Measurements from ENCODE around the gene CDH16. TPM values are rescaled to one million over a fixed set of nuclear protein-coding genes. Genes with fewer than 3 reads are reported as not detected.

CDH16 gene, protein sequence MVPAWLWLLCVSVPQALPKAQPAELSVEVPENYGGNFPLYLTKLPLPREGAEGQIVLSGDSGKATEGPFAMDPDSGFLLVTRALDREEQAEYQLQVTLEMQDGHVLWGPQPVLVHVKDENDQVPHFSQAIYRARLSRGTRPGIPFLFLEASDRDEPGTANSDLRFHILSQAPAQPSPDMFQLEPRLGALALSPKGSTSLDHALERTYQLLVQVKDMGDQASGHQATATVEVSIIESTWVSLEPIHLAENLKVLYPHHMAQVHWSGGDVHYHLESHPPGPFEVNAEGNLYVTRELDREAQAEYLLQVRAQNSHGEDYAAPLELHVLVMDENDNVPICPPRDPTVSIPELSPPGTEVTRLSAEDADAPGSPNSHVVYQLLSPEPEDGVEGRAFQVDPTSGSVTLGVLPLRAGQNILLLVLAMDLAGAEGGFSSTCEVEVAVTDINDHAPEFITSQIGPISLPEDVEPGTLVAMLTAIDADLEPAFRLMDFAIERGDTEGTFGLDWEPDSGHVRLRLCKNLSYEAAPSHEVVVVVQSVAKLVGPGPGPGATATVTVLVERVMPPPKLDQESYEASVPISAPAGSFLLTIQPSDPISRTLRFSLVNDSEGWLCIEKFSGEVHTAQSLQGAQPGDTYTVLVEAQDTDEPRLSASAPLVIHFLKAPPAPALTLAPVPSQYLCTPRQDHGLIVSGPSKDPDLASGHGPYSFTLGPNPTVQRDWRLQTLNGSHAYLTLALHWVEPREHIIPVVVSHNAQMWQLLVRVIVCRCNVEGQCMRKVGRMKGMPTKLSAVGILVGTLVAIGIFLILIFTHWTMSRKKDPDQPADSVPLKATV
- 2.9 and 3.2 TPM in 2 replicates for total RNA-seq
- polyA plus RNA-seq = 2.2 and 4.4 TPM in 2 replicates

DNA sequence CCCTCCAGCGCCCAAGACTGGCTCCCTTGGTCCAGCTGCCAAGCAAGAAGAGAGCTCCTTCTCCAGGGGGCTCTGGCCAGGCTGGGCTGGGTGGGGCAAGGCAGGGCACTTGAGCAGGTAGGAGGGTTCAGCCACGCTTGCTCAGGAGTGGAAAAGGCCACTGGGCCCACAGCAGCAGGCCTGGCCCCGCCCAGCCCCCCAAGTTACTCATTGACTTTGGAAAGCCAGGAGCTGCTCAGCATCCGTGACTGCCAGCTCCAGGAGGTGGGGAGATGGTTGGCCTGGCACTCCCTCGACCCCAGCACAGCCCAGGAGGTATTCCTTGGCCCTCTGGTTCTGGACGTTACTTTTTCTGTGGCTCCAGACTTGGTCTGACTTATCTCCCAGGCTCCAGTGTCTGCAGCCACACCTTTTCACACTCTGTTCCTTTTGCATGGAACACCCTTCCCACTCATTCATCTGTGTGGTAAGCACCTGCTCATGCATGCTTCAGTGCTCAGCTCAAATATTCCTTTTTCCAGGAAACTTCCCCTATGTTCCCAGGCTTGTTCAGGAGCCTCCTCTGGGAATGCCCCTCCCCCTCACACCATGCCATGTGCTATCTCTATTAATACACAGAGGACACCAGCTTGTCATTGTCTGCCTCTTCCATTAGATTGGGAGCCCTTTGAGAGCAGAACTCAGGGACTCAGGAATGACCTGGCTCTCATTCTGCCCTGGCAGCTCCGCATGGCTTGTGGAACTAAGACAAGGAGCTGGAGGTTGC is at the start of gene CDH16:
Gene CDH16 (minus strand): TSS at position 83 of the 766 bp plus-strand sequence. CDS start 820 bp downstream, outside the sequence.
- peak; percentile 53 for DNase-seq (ENCODE audit: low spot score)
- no peak within 1 kb of the TSS for H2AFZ ChIP-seq
- no peak within 1 kb of the TSS for H3K4me2 ChIP-seq

DNA sequence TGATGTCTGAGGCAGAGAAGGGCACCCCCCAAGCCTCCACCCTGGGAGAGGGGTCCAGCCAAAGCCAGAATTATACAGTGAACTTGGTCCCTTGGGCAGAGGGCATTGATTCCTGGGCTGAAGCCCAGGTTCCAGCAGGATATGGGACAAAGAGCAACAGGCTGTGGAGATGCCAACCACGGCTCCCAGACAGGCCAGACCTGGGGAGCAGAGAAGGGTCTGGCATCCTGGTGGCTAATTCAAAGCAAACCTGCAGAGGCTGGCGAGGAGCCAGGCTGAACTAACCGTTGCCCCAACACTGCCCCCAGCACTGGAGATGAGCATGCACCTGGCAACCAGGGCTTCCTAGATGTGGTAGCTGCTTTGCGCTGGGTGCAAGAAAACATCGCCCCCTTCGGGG is 45.4 kb upstream of the CDH16 start:
- no peaks in the 10 kb centered on the region for H3K9me3 ChIP-seq (ENCODE audit: low read depth)
- 91% methylated on average over 6 of the region's 6 CpGs for WGBS (ENCODE audit: low lambda C conversion rate, missing lambda C conversion rate)
- no peaks in the 10 kb centered on the region for H3K27me3 ChIP-seq
- H3K9me2 ChIP-seq (replicated peaks; ENCODE audit: insufficient read depth) = no peaks in the 10 kb centered on the region
- no peak overlapping the region for H3K27ac ChIP-seq
- H3K4me1 ChIP-seq (ENCODE audit: insufficient read depth) = no peaks in the 10 kb centered on the region
- H3K4me3 ChIP-seq = no peak overlapping the region
- no peak for DNase-seq (ENCODE audit: low spot score)
- no peaks in the 10 kb centered on the region for H4K20me1 ChIP-seq (ENCODE audit: insufficient read depth, poor library complexity, severe bottlenecking)
- no peaks in the 10 kb centered on the region for H3K36me3 ChIP-seq (replicated peaks; ENCODE audit: insufficient read depth, low read depth)
- no peak overlapping the region for H3K4me2 ChIP-seq
- TF ChIP-seq EZH2phosphoT487 (IDR thresholded peaks at IDR 0.05; ENCODE audit: low read depth, severe bottlenecking, unreplicated experiment) (no peak), EZH2 (IDR thresholded peaks at IDR 0.05; ENCODE audit: borderline replicate concordance) (no peak)
- TF ChIP-seq, protein P1, sequence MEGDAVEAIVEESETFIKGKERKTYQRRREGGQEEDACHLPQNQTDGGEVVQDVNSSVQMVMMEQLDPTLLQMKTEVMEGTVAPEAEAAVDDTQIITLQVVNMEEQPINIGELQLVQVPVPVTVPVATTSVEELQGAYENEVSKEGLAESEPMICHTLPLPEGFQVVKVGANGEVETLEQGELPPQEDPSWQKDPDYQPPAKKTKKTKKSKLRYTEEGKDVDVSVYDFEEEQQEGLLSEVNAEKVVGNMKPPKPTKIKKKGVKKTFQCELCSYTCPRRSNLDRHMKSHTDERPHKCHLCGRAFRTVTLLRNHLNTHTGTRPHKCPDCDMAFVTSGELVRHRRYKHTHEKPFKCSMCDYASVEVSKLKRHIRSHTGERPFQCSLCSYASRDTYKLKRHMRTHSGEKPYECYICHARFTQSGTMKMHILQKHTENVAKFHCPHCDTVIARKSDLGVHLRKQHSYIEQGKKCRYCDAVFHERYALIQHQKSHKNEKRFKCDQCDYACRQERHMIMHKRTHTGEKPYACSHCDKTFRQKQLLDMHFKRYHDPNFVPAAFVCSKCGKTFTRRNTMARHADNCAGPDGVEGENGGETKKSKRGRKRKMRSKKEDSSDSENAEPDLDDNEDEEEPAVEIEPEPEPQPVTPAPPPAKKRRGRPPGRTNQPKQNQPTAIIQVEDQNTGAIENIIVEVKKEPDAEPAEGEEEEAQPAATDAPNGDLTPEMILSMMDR (IDR thresholded peaks at IDR 0.05; ENCODE audit: poor library complexity) = no peak
- no peak overlapping the region for H2AFZ ChIP-seq
- no peaks in the 10 kb centered on the region for H3K79me2 ChIP-seq

More for the DNA sequence above, at the start of gene CDH16:
- H3K36me3 ChIP-seq (replicated peaks; ENCODE audit: insufficient read depth, low read depth) = no peaks in the 10 kb centered on the region
- no peaks in the 10 kb centered on the region for H3K79me2 ChIP-seq
- no peak within 1 kb of the TSS for H3K4me3 ChIP-seq
- peaks cover 2% of the 10 kb centered on the region for H3K27me3 ChIP-seq
- no peaks in the 10 kb centered on the region for H3K9me3 ChIP-seq (ENCODE audit: low read depth)
- H3K27ac ChIP-seq = no peak within 1 kb of the TSS
- no peaks in the 10 kb centered on the region for H3K4me1 ChIP-seq (ENCODE audit: insufficient read depth)
- H3K9me2 ChIP-seq (replicated peaks; ENCODE audit: insufficient read depth) = no peaks in the 10 kb centered on the region
- 76% methylated on average over 7 of the region's 7 CpGs for WGBS (ENCODE audit: low lambda C conversion rate, missing lambda C conversion rate)
- TF ChIP-seq EZH2 (IDR thresholded peaks at IDR 0.05; ENCODE audit: borderline replicate concordance) = no peak
- TF ChIP-seq, protein P1 (IDR thresholded peaks at IDR 0.05; ENCODE audit: poor library complexity) = no peak
- TF ChIP-seq EZH2phosphoT487 (IDR thresholded peaks at IDR 0.05; ENCODE audit: low read depth, severe bottlenecking, unreplicated experiment) = no peak
- no peaks in the 10 kb centered on the region for H4K20me1 ChIP-seq (ENCODE audit: insufficient read depth, poor library complexity, severe bottlenecking)

DNA sequence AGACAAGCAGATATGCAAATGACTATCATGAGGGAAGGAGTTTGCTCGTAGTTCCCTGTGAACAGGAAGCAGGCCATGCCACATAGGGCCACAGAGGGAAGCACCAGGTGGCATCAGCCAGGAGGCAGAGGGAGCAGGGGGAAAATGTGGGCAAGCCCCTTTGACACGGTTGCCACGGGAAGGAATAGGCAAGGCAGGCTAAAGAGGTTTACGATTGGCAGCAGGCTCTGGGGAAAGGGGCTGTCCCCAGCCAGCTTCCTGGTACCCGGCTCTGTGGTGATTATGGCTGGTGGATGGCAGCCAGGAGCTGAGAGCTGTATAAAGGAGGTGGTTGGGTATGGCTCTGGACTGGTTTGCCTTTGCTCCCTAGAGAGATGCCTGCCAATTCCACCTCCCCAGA is 43.2 kb upstream of the CDH16 start:
- H3K36me3 ChIP-seq (replicated peaks; ENCODE audit: insufficient read depth, low read depth) = no peaks in the 10 kb centered on the region
- WGBS (ENCODE audit: low lambda C conversion rate, missing lambda C conversion rate) = 84% methylated on average over 5 of the region's 5 CpGs
- no peak for TF ChIP-seq EZH2phosphoT487 (IDR thresholded peaks at IDR 0.05; ENCODE audit: low read depth, severe bottlenecking, unreplicated experiment)
- TF ChIP-seq, protein P1 (IDR thresholded peaks at IDR 0.05; ENCODE audit: poor library complexity) = no peak
- TF ChIP-seq EZH2 (IDR thresholded peaks at IDR 0.05; ENCODE audit: borderline replicate concordance) = no peak
- no peaks in the 10 kb centered on the region for H3K9me3 ChIP-seq (ENCODE audit: low read depth)
- H4K20me1 ChIP-seq (ENCODE audit: insufficient read depth, poor library complexity, severe bottlenecking) = no peaks in the 10 kb centered on the region
- H3K27me3 ChIP-seq = no peaks in the 10 kb centered on the region
- no peak overlapping the region for H3K4me3 ChIP-seq
- no peak for DNase-seq (ENCODE audit: low spot score)
- no peak overlapping the region for H3K27ac ChIP-seq
- H3K4me2 ChIP-seq = no peak overlapping the region
- H3K4me1 ChIP-seq (ENCODE audit: insufficient read depth) = peaks cover 2% of the 10 kb centered on the region
- no peaks in the 10 kb centered on the region for H3K9me2 ChIP-seq (replicated peaks; ENCODE audit: insufficient read depth)
- no peak overlapping the region for H2AFZ ChIP-seq
- no peaks in the 10 kb centered on the region for H3K79me2 ChIP-seq

Measured in hepatocyte (in vitro differentiated cells).